ENCODE results near the gene LHFPL6.

LHFPL6 gene

DNA sequence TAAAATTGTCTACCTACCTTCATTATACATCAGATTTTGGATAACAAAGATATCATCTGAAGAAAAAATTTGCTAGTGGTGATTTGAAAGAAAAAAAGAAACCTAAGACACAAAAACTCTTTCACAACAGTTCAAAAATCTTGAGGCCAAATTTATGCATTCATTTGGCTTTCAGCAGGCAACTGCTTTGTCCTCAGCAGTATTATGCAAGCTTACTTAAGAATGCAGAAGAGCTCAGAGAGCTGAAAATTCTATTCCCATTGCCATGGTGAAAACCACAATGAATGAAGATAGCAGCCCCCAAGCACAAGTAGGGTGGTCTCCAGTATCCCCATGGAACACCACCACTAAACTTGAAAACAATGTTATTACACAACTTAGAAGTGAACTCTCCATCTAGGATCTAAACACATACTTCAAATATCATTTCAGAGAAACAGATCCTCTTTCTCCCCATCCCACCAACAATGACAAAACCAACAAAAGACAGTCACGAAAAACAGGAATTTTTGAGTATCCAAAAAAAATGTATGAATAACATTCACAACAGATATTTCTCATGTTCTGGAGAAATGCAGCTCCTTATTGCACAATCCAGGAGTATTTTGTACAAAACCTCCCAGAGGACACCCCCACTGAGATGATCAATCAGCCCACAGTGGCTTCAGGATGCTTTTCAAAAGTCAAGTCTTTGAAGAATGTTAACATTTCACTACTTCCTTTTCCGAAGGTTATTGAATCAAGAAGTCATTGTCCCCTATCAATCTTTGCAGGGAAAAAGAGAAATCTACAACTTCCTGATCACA is 192.7 kb downstream of the LHFPL6 start:
- no peak overlapping the region for H3K4me3 ChIP-seq (ENCODE audit: low read length)
- TF ChIP-seq, protein P1, sequence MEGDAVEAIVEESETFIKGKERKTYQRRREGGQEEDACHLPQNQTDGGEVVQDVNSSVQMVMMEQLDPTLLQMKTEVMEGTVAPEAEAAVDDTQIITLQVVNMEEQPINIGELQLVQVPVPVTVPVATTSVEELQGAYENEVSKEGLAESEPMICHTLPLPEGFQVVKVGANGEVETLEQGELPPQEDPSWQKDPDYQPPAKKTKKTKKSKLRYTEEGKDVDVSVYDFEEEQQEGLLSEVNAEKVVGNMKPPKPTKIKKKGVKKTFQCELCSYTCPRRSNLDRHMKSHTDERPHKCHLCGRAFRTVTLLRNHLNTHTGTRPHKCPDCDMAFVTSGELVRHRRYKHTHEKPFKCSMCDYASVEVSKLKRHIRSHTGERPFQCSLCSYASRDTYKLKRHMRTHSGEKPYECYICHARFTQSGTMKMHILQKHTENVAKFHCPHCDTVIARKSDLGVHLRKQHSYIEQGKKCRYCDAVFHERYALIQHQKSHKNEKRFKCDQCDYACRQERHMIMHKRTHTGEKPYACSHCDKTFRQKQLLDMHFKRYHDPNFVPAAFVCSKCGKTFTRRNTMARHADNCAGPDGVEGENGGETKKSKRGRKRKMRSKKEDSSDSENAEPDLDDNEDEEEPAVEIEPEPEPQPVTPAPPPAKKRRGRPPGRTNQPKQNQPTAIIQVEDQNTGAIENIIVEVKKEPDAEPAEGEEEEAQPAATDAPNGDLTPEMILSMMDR (IDR thresholded peaks at IDR 0.05; ENCODE audit: insufficient read depth, low read depth, low read length, missing control alignments) = no peak
- DNase-seq (ENCODE audit: low read depth) = no peak

DNA sequence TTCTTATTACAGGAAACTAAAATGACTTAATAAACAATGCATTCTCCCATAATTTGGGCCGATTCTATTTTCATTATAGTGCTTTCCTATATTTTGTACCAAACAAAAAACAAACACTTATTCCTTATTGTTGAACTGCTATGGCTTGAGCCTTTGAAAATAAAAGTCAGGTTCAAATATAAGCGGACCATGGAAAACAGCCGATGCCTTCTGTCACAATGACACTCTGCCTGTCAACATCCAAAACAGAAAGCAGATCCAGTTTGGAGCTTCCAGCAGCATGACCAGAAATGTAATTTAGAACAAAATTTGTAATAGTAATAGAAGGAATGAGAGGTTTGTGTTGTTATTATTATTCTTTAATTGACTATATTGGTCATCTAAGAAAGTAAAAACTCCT is 194.5 kb downstream of the LHFPL6 start:
- TF ChIP-seq, protein P1 (IDR thresholded peaks at IDR 0.05; ENCODE audit: insufficient read depth, low read depth, low read length, missing control alignments) = no peak
- no peak overlapping the region for H3K4me3 ChIP-seq (ENCODE audit: low read length)
- no peak for DNase-seq (ENCODE audit: low read depth)

DNA sequence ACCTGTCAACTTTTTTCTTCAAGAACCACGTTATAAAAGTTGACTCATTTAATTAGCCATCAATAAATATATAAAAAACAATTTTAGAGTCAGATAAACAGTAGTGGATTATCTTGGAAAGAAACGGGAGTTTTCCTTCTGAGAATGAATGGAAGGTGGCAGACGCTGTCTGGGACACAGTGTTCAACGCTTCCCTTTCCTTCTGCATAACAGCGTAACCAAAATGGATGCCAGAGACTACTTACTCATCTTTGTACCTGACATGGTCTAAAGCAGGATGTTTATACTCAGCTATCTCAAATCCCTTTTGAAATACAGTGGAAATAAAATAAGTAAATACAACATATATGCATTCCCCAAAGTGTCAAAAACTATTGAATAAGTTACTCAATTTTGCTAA is 195.2 kb downstream of the LHFPL6 start:
- TF ChIP-seq, protein P1 (IDR thresholded peaks at IDR 0.05; ENCODE audit: insufficient read depth, low read depth, low read length, missing control alignments) = no peak

DNA sequence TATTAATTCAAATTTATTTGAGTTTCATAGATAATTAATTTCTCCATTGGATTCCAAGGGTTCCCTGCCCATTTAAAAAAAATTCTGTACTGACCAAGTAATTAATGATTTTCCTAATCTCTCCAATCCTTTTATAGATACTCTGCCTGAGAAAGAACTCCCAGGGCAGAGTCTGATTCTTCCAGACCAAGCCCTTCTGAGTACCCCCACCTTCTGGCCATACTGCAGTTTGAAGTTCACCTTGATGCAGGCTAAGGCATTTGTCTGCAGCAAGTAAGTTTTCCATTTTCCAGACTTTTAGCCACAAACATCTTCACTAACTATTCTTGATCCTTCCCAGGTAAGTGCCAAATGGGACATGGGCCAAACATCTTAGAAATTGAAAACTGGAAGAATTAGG is 195.9 kb downstream of the LHFPL6 start:
- TF ChIP-seq, protein P1 (IDR thresholded peaks at IDR 0.05; ENCODE audit: insufficient read depth, low read depth, low read length, missing control alignments) = no peak
- no peak for DNase-seq (ENCODE audit: low read depth)
- no peak overlapping the region for H3K4me3 ChIP-seq (ENCODE audit: low read length)

More for the DNA sequence above, 195.2 kb downstream of the LHFPL6 start:
- no peak for DNase-seq (ENCODE audit: low read depth)
- no peak overlapping the region for H3K4me3 ChIP-seq (ENCODE audit: low read length)

DNA sequence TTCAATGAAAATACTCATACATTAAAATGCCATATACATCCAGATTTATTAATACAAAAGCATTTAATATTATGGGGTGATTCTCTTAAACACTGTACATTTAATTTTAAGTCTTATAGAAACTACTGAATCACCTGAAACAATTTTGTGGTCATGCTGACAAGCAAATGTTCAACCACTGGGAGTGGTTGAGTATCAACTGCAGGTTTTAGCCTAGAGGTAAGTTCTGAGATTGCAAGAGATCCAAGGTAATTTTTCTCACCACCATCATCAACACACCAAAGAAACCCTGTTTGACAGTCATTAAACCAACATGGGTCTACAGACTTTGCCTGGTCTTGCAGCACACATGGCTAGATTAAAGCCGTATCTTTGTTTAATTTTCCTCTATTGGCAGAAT is 196.3 kb downstream of the LHFPL6 start:
- TF ChIP-seq, protein P1 (IDR thresholded peaks at IDR 0.05; ENCODE audit: insufficient read depth, low read depth, low read length, missing control alignments) = peak; percentile 45
- H3K4me3 ChIP-seq (ENCODE audit: low read length) = no peak overlapping the region
- peak; percentile 79 for DNase-seq (ENCODE audit: low read depth)

DNA sequence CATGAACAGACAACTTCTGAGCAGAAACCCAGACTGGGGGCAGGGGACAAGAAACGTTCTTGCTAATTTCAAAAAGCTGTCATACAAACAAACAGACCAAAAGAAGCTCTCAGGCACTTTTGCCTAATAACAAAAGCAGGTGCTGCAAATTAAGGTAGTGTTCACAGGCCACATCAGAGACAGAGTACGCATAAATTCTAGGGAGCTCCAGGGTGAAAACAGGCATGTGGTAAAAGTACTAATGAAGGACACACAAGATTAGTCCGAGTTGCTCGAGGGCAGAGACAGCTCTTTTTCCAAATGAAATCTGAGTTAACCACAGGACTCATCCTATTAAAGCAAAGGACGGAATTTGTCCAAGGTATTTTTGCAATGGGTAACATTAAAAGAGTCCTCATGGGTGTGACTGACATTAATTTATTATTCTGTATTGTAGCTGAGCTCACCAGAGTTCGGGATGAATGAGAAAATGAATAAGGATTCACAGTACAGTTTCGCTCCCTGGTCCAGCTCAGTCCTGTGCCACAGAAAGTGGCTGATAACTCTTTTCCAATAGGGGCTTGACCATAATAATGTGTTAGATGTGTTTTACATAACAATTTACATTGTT is 197.3 kb downstream of the LHFPL6 start:
- no peak overlapping the region for H3K4me3 ChIP-seq (ENCODE audit: low read length)
- no peak for DNase-seq (ENCODE audit: low read depth)
- TF ChIP-seq, protein P1 (IDR thresholded peaks at IDR 0.05; ENCODE audit: insufficient read depth, low read depth, low read length, missing control alignments) = no peak
